Epithelial cell of proximal tubule (primary cell): ENCODE data around the gene ACAD10. TPM values are rescaled to one million over a fixed set of nuclear protein-coding genes. Genes with fewer than 3 reads are reported as not detected.
"Not testable (repeated sequence)": the region's sequence is repeated elsewhere in the genome, so short reads cannot be mapped to it uniquely, and the experiment has no call there.

Source experiments
- DNase-seq: peaks from one replicate; pipeline ENCODE4 v3.0.0-alpha.2; 2011; ENCODE audit warnings: low read depth
- H3K4me3 ChIP-seq: 2 replicates; pipeline ENCODE4 v1.5.1; 2011; ENCODE audit warnings: low read depth, mild to moderate bottlenecking, low read length
- total RNA-seq: library from RNA; depleted of rRNA; stranded (reverse); fragments of >200 nt; gene quantifications from 2 replicates; pipeline ENCODE4 v1.2.3, GENCODE V29; 2015
- TF ChIP-seq, protein P1 (sequence below): conservative IDR thresholded peaks from 2 replicates; pipeline ENCODE4 v1.5.1; 2012; ENCODE audit warnings: low read depth, mild to moderate bottlenecking, low read length

Gene ACAD10
- total RNA-seq, 1 donor from 2014 or later, result 15.6 TPM

DNA sequence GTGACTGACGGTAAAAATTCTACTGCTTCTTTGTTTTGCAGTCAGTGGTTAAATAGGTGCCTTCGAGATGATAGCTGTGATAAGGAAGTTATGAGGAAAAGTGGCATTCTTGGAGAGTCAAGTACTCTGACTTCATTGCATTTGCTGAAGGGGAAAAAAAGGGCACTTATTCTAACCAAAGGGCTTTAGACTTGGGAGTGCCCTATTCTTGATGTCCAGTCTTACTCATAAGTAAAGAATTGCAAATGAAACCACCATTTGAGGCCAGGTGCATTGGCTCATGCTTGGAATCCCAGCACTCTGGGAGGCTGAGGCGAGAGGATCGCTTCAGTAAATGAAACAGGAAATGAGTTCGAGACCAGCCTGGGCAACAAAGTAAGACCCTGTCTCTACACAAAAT is 40.4 kb upstream of the ACAD10 start:
- DNase-seq, result peak; percentile 22
- TF ChIP-seq, protein P1, sequence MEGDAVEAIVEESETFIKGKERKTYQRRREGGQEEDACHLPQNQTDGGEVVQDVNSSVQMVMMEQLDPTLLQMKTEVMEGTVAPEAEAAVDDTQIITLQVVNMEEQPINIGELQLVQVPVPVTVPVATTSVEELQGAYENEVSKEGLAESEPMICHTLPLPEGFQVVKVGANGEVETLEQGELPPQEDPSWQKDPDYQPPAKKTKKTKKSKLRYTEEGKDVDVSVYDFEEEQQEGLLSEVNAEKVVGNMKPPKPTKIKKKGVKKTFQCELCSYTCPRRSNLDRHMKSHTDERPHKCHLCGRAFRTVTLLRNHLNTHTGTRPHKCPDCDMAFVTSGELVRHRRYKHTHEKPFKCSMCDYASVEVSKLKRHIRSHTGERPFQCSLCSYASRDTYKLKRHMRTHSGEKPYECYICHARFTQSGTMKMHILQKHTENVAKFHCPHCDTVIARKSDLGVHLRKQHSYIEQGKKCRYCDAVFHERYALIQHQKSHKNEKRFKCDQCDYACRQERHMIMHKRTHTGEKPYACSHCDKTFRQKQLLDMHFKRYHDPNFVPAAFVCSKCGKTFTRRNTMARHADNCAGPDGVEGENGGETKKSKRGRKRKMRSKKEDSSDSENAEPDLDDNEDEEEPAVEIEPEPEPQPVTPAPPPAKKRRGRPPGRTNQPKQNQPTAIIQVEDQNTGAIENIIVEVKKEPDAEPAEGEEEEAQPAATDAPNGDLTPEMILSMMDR, result no peak
- no peak overlapping the region for H3K4me3 ChIP-seq

DNA sequence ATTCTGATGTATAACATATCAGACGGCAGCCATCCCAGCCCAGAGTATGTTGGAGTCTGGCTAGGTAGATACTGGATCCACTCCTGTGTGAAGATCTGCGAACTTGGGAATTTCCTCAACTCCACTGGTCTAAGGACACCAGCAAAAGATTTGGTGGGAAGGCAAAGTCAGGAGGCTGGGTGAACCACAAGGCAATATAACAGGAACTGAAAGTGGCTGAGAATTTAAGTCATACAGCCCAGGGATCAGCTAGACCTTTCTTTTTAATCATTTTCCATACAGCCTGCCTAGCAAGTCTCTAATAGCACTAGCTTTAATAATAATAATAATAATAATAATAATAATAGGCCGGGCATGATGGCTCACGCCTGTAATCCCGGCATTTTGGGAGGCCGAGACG is 34.9 kb upstream of the ACAD10 start:
- H3K4me3 ChIP-seq, result no peak overlapping the region
- no peak for DNase-seq
- TF ChIP-seq, protein P1, result no peak

DNA sequence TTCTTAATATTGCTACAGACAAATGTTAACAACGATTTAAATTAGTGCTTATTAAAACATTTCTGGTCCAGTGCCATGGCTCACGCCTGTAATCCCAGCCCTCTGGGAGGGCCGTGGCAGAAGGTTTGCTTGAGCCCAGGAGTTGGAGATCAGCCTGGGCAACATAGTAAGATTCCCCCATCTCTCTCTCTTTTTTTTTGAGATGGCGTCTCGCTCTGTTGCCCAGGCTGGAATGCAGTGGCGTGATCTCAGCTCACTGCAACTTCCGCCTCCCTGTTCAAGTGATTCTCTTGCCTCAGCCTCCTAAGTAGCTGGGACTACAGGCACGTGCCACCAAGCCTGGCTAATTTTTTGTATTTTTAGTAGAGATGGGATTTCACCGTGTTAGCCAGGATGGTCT is 33.3 kb upstream of the ACAD10 start:
- DNase-seq, H3K4me3 ChIP-seq: not testable (repeated sequence)

DNA sequence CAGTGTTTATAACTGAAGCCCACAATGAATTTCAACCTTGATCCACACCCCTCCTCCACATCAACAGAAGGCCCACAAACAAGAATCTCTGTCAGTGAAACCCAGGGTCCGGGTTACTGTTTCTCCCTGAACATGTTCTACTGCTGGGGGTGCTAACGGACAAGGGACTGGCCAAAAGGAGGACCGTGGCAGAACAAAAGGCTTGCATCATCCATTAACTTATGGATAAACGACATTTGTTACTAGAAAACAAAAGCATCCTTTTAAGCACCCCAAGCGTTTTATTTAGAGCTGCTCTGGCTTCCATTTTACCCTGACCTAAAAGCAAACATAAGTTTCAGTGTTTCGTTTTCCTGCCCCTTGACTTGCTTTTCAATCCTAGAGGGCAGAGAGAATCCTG is 32.3 kb upstream of the ACAD10 start:
- DNase-seq, result no peak
- TF ChIP-seq, protein P1, result no peak
- no peak overlapping the region for H3K4me3 ChIP-seq

DNA sequence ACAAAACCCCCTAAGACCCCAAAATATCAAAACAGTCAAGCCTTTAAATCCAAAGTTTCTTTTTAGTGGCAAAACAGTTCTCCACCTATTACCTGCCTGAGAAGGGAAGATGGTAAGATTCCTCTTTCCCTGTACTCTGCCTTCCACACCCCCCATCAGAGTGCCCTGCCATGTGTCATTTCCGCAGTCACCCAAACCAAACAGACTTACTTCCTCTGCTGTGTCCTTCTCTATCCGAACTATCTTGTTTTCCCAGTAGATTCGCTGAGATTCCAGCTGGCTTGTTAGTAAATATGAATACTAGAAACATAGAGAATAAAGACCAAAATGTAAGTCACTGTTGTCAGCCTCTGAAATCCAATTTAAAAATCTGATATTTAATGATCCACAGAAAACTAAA is 30.5 kb upstream of the ACAD10 start:
- no peak overlapping the region for H3K4me3 ChIP-seq
- TF ChIP-seq, protein P1, result no peak
- DNase-seq, result no peak

DNA sequence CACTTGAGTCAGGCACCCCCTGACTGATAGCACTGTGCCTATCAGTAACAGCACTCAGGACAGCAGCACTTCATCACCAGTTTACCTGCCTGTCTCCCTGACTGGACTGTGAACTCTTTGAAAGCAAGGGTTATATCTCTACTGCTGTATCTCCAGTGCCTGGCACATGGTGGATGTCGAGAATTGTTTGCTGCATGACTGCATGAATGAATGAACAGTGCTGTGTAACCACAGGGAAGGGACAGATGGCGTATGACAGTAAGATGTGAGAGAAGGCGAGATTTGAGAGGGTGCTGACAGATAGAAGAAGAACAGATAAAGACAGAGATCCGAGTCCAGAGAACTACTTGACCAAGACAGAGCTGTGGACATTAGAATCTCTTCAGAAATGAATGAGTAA is 29.8 kb upstream of the ACAD10 start:
- no peak for DNase-seq
- no peak overlapping the region for H3K4me3 ChIP-seq
- TF ChIP-seq, protein P1, result no peak

DNA sequence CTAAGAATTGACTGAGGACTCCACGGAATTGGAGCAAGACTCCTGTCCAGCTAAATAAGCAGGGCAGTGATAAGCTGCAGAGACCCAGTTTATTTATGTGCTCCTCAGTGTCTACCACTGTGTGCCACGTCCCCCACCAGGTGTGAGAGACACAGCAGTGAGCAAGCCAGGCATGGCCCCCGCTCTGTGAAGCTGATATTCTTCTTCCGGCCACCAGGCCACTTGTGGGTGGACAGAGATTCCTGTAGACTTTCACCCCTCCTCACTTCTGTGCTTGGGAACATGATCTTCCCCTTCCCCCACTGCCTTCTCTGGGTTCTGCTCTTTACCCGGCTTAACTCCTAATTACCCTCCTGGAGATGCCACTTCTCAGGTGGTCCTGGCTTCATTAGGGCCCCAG is 21.4 kb upstream of the ACAD10 start:
- no peak for DNase-seq
- H3K4me3 ChIP-seq, result no peak overlapping the region
- TF ChIP-seq, protein P1, result no peak
